Caco-2 (cell line): Measurements from ENCODE around the gene UBR3. TPM values are rescaled to one million over a fixed set of nuclear protein-coding genes. Genes with fewer than 3 reads are reported as not detected.
"Not testable (repeated sequence)": the region's sequence is repeated elsewhere in the genome, so short reads cannot be mapped to it uniquely, and the experiment has no call there.

Experiments
- BruUV-seq: library from RNA; stranded (reverse); fragments of 400-500 nt; replicated peaks from 2 replicates; lab custom pipeline; 2021; lab: Mats Ljungman, UMichigan
- CTCF ChIA-PET: fragments of 300-600 bp; sonication (Branson Sonifier 250); formaldehyde crosslinking; loops from one replicate; lab custom pipeline; 2022; ENCODE audit warnings: antibody characterized with exemption; lab: Charles Lee
- POLR2A ChIA-PET: fragments of 300-600 bp; sonication (Branson Sonifier 250); formaldehyde crosslinking; loops from one replicate; lab custom pipeline; 2022; ENCODE audit warnings: antibody characterized with exemption; lab: Charles Lee
- DNase-seq, 2 experiments: peaks; one replicate each; pipeline versions ENCODE4 v3.0.0 to v3.0.0-alpha.2; 2020 to 2022
- H3K27me3 ChIP-seq: replicated peaks from 2 replicates; pipeline ENCODE4 v1.6.0; 2011; ENCODE audit warnings: low read length; ENCODE audit not compliant: control insufficient read depth, insufficient read depth
- H3K36me3 ChIP-seq: 2 replicates; pipeline ENCODE4 v1.5.1; 2011; ENCODE audit warnings: low read length; ENCODE audit not compliant: control insufficient read depth, insufficient read depth
- H3K4me1 ChIP-seq: fragments of 250-450 bp; sonication (Bioruptor Pico); 2 replicates; pipeline ENCODE4 v1.5.1; 2020; ENCODE audit warnings: mild to moderate bottlenecking
- H3K4me3 ChIP-seq: 2 replicates; pipeline ENCODE4 v1.5.1; 2011; ENCODE audit warnings: low read depth, mild to moderate bottlenecking, control low read depth, low read length
- H3K9me3 ChIP-seq: fragments of 250-450 bp; sonication (Bioruptor Pico); 2 replicates; pipeline ENCODE4 v1.5.1; 2020; ENCODE audit warnings: mild to moderate bottlenecking, moderate library complexity
- H3K27ac Mint-ChIP-seq: one replicate; pipeline ENCODE4 v1.8.0; 2022; ENCODE audit warnings: mixed read lengths; ENCODE audit not compliant: unreplicated experiment
- H3K27me3 Mint-ChIP-seq: one replicate; pipeline ENCODE4 v1.8.0; 2022; ENCODE audit warnings: mixed read lengths; ENCODE audit not compliant: insufficient read depth, unreplicated experiment
- H3K36me3 Mint-ChIP-seq: one replicate; pipeline ENCODE4 v1.8.0; 2022; ENCODE audit warnings: mild to moderate bottlenecking, mixed read lengths; ENCODE audit not compliant: insufficient read depth, unreplicated experiment
- H3K4me1 Mint-ChIP-seq: one replicate; pipeline ENCODE4 v1.8.0; 2022; ENCODE audit warnings: low read depth, mixed read lengths; ENCODE audit not compliant: unreplicated experiment
- H3K4me3 Mint-ChIP-seq: one replicate; pipeline ENCODE4 v1.8.0; 2022; ENCODE audit warnings: mild to moderate bottlenecking, moderate library complexity, mixed read lengths; ENCODE audit not compliant: unreplicated experiment
- H3K9me3 Mint-ChIP-seq: one replicate; pipeline ENCODE4 v1.8.0; 2022; ENCODE audit warnings: mixed read lengths; ENCODE audit not compliant: unreplicated experiment
- CTCF ChIP-seq, 2 experiments: fragments of 200-600 bp in 1 of 2; IDR thresholded peaks; 1 replicate in 1 of 2; 2 replicates in 1 of 2; pipeline versions ENCODE4 v1.5.1 to v1.8.0; 2011 to 2022; ENCODE audit warnings: antibody characterized with exemption in 1 of 2, control low read depth in 1 of 2, inconsistent platforms in 1 of 2, low read depth in 1 of 2, low read length in 1 of 2, mild to moderate bottlenecking in 1 of 2, moderate library complexity in 1 of 2; ENCODE audit not compliant: insufficient read depth in 1 of 2, severe bottlenecking in 1 of 2, unreplicated experiment in 1 of 2
- intact Hi-C: fragments of 100-400 bp; cut with micrococcal nuclease; formaldehyde crosslinking; loops from one replicate; pipeline ENCODE4 v1.10.0; 2022; ENCODE audit not compliant: unreplicated experiment
- total RNA-seq: library from RNA; stranded (reverse); gene quantifications from 2 replicates; pipeline ENCODE4 v1.2.3, GENCODE V29; 2022

The UBR3 gene
- total RNA-seq, 1 experiment from 2014 or later, result 35.7 TPM

- Mint-ChIP-seq H3K36me3 (no peaks in the 10 kb centered on the region), H3K4me3 (no peak overlapping the region), H3K27ac (no peak overlapping the region), H3K27me3 (no peaks in the 10 kb centered on the region), H3K9me3 (no peaks in the 10 kb centered on the region), H3K4me1 (peaks cover 6% of the 10 kb centered on the region)
- CTCF ChIA-PET, result no interaction called here
- BruUV-seq, result no TSS peak
- no peaks in the 10 kb centered on the region for H3K36me3 ChIP-seq
- TF ChIP-seq CTCF (IDR thresholded peaks at IDR 0.05; ENCODE audit: insufficient read depth in 1 of 2, low read depth in 1 of 2, low read length in 1 of 2, severe bottlenecking in 1 of 2, unreplicated experiment in 1 of 2), result no peak
- H3K4me1 ChIP-seq, result no peaks in the 10 kb centered on the region
- H3K4me3 ChIP-seq, result no peak overlapping the region
- no peak for DNase-seq
- no peaks in the 10 kb centered on the region for H3K9me3 ChIP-seq
- POLR2A ChIA-PET, result no interaction called here
- intact Hi-C loops, result no loop called here
- H3K27me3 ChIP-seq, result no peaks in the 10 kb centered on the region
These were observed 40.3 kb downstream of the UBR3 start for GRCh38 chr2:169867579-169867978.

GRCh38 chr2:169868951-169869350 is 41.7 kb downstream of the UBR3 start:
- intact Hi-C loops, result no loop called here
- POLR2A ChIA-PET, result no interaction called here
- no peaks in the 10 kb centered on the region for H3K36me3 ChIP-seq
- H3K27me3 ChIP-seq, result no peaks in the 10 kb centered on the region
- CTCF ChIA-PET, result no interaction called here
- BruUV-seq, result no TSS peak
- no peaks in the 10 kb centered on the region for H3K9me3 Mint-ChIP-seq
- DNase-seq, result no peak
- peaks cover 6% of the 10 kb centered on the region for H3K4me1 Mint-ChIP-seq
- H3K36me3 Mint-ChIP-seq, result no peaks in the 10 kb centered on the region
- no peaks in the 10 kb centered on the region for H3K4me1 ChIP-seq
- no peaks in the 10 kb centered on the region for H3K27me3 Mint-ChIP-seq
- no peak for TF ChIP-seq CTCF (IDR thresholded peaks at IDR 0.05; ENCODE audit: insufficient read depth in 1 of 2, low read depth in 1 of 2, low read length in 1 of 2, severe bottlenecking in 1 of 2, unreplicated experiment in 1 of 2)
- H3K9me3 ChIP-seq, result no peaks in the 10 kb centered on the region
- no peak overlapping the region for H3K4me3 Mint-ChIP-seq
- H3K4me3 ChIP-seq, result no peak overlapping the region
- H3K27ac Mint-ChIP-seq, result no peak overlapping the region

GRCh38 chr2:169871369-169871768 is 44.1 kb downstream of the UBR3 start:
- H3K27ac Mint-ChIP-seq, H3K36me3 ChIP-seq, H3K4me3 Mint-ChIP-seq, H3K4me1 Mint-ChIP-seq, H3K4me3 ChIP-seq, H3K9me3 Mint-ChIP-seq, CTCF ChIA-PET, POLR2A ChIA-PET, H3K27me3 Mint-ChIP-seq, BruUV-seq, intact Hi-C loops, H3K27me3 ChIP-seq, DNase-seq, H3K9me3 ChIP-seq, H3K4me1 ChIP-seq: not testable (repeated sequence)
- H3K36me3 Mint-ChIP-seq, result peaks cover 11% of the 10 kb centered on the region

GRCh38 chr2:169871994-169872393 is 44.7 kb downstream of the UBR3 start:
- Histone ChIP-seq H3K27me3 (no peaks in the 10 kb centered on the region), H3K4me3 (no peak overlapping the region), H3K36me3 (no peaks in the 10 kb centered on the region), H3K9me3 (no peaks in the 10 kb centered on the region), H3K4me1 (no peaks in the 10 kb centered on the region)
- Mint-ChIP-seq H3K36me3 (peaks cover 12% of the 10 kb centered on the region), H3K27ac (no peak overlapping the region), H3K4me3 (no peak overlapping the region), H3K4me1 (no peaks in the 10 kb centered on the region), H3K27me3 (no peaks in the 10 kb centered on the region), H3K9me3 (no peaks in the 10 kb centered on the region)
- POLR2A ChIA-PET, result no interaction called here
- DNase-seq, result no peak
- TF ChIP-seq CTCF (IDR thresholded peaks at IDR 0.05; ENCODE audit: insufficient read depth in 1 of 2, low read depth in 1 of 2, low read length in 1 of 2, severe bottlenecking in 1 of 2, unreplicated experiment in 1 of 2), result no peak
- no TSS peak for BruUV-seq
- CTCF ChIA-PET, result no interaction called here
- intact Hi-C loops, result no loop called here
